KOPT-K1 (cell line): ENCODE data around the gene AP4B1.
"Not testable (repeated sequence)": the region's sequence is repeated elsewhere in the genome, so short reads cannot be mapped to it uniquely, and the experiment has no call there.

Experiments used
- H3K27ac ChIP-seq: fragments of 200-600 bp; sonication (generic); 2 replicates; pipeline ENCODE4 v1.5.1; 2016; ENCODE audit warnings: antibody characterized with exemption, mild to moderate bottlenecking, low read depth, low read length; ENCODE audit not compliant: poor library complexity, severe bottlenecking
- H3K36me3 ChIP-seq: fragments of 200-600 bp; sonication (generic); 2 replicates; pipeline ENCODE4 v1.5.1; 2017; ENCODE audit warnings: antibody characterized with exemption, mild to moderate bottlenecking, low read length, moderate library complexity; ENCODE audit not compliant: insufficient read depth
- H3K9me3 ChIP-seq: fragments of 200-600 bp; sonication (generic); 2 replicates; pipeline ENCODE4 v1.5.1; 2017; ENCODE audit warnings: antibody characterized with exemption, low read length, mild to moderate bottlenecking; ENCODE audit not compliant: insufficient read depth, poor library complexity, severe bottlenecking

AP4B1 gene

GRCh38 chr1:113859478-113860175 lies 45.0 kb downstream of the AP4B1 start:
- H3K9me3 ChIP-seq = no peaks in the 10 kb centered on the region
- H3K27ac ChIP-seq = no peak overlapping the region
- H3K36me3 ChIP-seq = peaks cover 52% of the 10 kb centered on the region

- Histone ChIP-seq H3K9me3 (no peaks in the 10 kb centered on the region), H3K36me3 (peaks cover 57% of the 10 kb centered on the region), H3K27ac (no peak overlapping the region)
These were observed 45.6 kb downstream of the AP4B1 start for GRCh38 chr1:113858982-113859381.

GRCh38 chr1:113858418-113858817 lies 46.2 kb downstream of the AP4B1 start:
- Histone ChIP-seq H3K27ac (no peak overlapping the region), H3K36me3 (peaks cover 56% of the 10 kb centered on the region), H3K9me3 (no peaks in the 10 kb centered on the region)

GRCh38 chr1:113857776-113858175 lies 46.8 kb downstream of the AP4B1 start:
- Histone ChIP-seq H3K9me3 (no peaks in the 10 kb centered on the region), H3K36me3 (peaks cover 51% of the 10 kb centered on the region), H3K27ac (no peak overlapping the region)

- Histone ChIP-seq H3K9me3 (no peaks in the 10 kb centered on the region), H3K36me3 (peaks cover 58% of the 10 kb centered on the region), H3K27ac (no peak overlapping the region)
These were observed 48.2 kb downstream of the AP4B1 start for GRCh38 chr1:113856401-113856790.

GRCh38 chr1:113855630-113856400 lies 48.8 kb downstream of the AP4B1 start:
- H3K36me3 ChIP-seq = peaks cover 62% of the 10 kb centered on the region
- H3K27ac ChIP-seq = no peak overlapping the region
- no peaks in the 10 kb centered on the region for H3K9me3 ChIP-seq

GRCh38 chr1:113854234-113854633 lies 50.4 kb downstream of the AP4B1 start:
- Histone ChIP-seq H3K36me3 (peaks cover 61% of the 10 kb centered on the region), H3K9me3 (no peaks in the 10 kb centered on the region), H3K27ac (no peak overlapping the region)

- not testable (repeated sequence) for H3K9me3 ChIP-seq, H3K27ac ChIP-seq
- H3K36me3 ChIP-seq = peaks cover 53% of the 10 kb centered on the region
These were observed 51.9 kb downstream of the AP4B1 start for GRCh38 chr1:113852694-113853093.

- Histone ChIP-seq H3K9me3 (no peaks in the 10 kb centered on the region), H3K27ac (peak overlapping the region; percentile 45), H3K36me3 (peaks cover 46% of the 10 kb centered on the region)
These were observed 54.3 kb downstream of the AP4B1 start for GRCh38 chr1:113850127-113850796.

- Histone ChIP-seq H3K27ac (no peak overlapping the region), H3K36me3 (peaks cover 39% of the 10 kb centered on the region), H3K9me3 (no peaks in the 10 kb centered on the region)
These were observed 55.5 kb downstream of the AP4B1 start for GRCh38 chr1:113849072-113849471.

- H3K9me3 ChIP-seq = no peaks in the 10 kb centered on the region
- H3K36me3 ChIP-seq = peaks cover 40% of the 10 kb centered on the region
- H3K27ac ChIP-seq = no peak overlapping the region
These were observed 58.1 kb downstream of the AP4B1 start for GRCh38 chr1:113846391-113847035.
